Stimulated activated CD8-positive, alpha-beta memory T cell treated with anti-CD3 and anti-CD28 coated beads, Interleukin-15, amount 100 ng/mL, for 24 hours (primary cell): ENCODE measurements around the gene ZNF627.
"Not testable (repeated sequence)": the region's sequence is repeated elsewhere in the genome, so short reads cannot be mapped to it uniquely, and the experiment has no call there.

ENCODE experiments used
- DNase-seq: peaks from one replicate; pipeline ENCODE4 v3.0.0-alpha.2; 2020; ENCODE audit warnings: low read depth

The ZNF627 gene

GRCh38 chr19:11597202-11598102, at the start of gene ZNF627:
Gene ZNF627, plus strand, starts transcription at chr19:11597483. Its CDS starts 145 bp downstream, at chr19:11597628.
- DNase-seq: peak; percentile 80

GRCh38 chr19:11547929-11548700, 49.2 kb upstream of the ZNF627 start:
- DNase-seq: no peak

GRCh38 chr19:11549386-11549953, 47.8 kb upstream of the ZNF627 start:
- DNase-seq: no peak

GRCh38 chr19:11550265-11550664, 47.0 kb upstream of the ZNF627 start:
- no peak for DNase-seq

- DNase-seq: no peak
Measured at GRCh38 chr19:11551603-11552235, 45.6 kb upstream of the ZNF627 start.

GRCh38 chr19:11552666-11553372, 44.5 kb upstream of the ZNF627 start:
- no peak for DNase-seq

GRCh38 chr19:11554160-11554559, 43.1 kb upstream of the ZNF627 start:
- no peak for DNase-seq

- DNase-seq: no peak
Measured at GRCh38 chr19:11555246-11555645, 42.0 kb upstream of the ZNF627 start.

- no peak for DNase-seq
Measured at GRCh38 chr19:11556634-11557420, 40.5 kb upstream of the ZNF627 start.

GRCh38 chr19:11558881-11559828, 38.1 kb upstream of the ZNF627 start, which contains the start of gene ELOF1:
Gene ELOF1, minus strand, starts transcription at chr19:11559230. Its CDS starts 4,883 bp downstream, at chr19:11554347.
- peak; percentile 92 for DNase-seq

- no peak for DNase-seq
Measured at GRCh38 chr19:11560404-11561051, 36.8 kb upstream of the ZNF627 start.

GRCh38 chr19:11563532-11563931, 33.8 kb upstream of the ZNF627 start:
- no peak for DNase-seq

- DNase-seq: not testable (repeated sequence)
Measured at GRCh38 chr19:11564082-11564807, 33.0 kb upstream of the ZNF627 start.

GRCh38 chr19:11565649-11565980, 31.7 kb upstream of the ZNF627 start:
- not testable (repeated sequence) for DNase-seq

- no peak for DNase-seq
Measured at GRCh38 chr19:11566164-11566563, 31.1 kb upstream of the ZNF627 start.

GRCh38 chr19:11570039-11570462, 27.2 kb upstream of the ZNF627 start:
- DNase-seq: no peak

- not testable (repeated sequence) for DNase-seq
Measured at GRCh38 chr19:11573354-11573753, 23.9 kb upstream of the ZNF627 start.

- DNase-seq: not testable (repeated sequence)
Measured at GRCh38 chr19:11573763-11574162, 23.5 kb upstream of the ZNF627 start.
